Gastroesophageal sphincter (tissue), 3 donors: ENCODE data around the gene UMAD1.

ENCODE experiments used
- EP300 ChIP-seq: sonication (generic); formaldehyde crosslinking; IDR thresholded peaks from one replicate; pipeline ENCODE4 v1.6.1; 2017; ENCODE audit warnings: antibody characterized with exemption, mild to moderate bottlenecking
- POLR2A ChIP-seq, 2 donors: fragments of 450-650 bp; IDR thresholded peaks; one replicate each; pipeline ENCODE4 v1.6.1; 2017; ENCODE audit warnings: antibody characterized with exemption in 2 of 2, mild to moderate bottlenecking in 2 of 2, moderate library complexity in 1 of 2
- POLR2AphosphoS5 ChIP-seq: sonication (generic); formaldehyde crosslinking; IDR thresholded peaks from one replicate; pipeline ENCODE4 v1.6.1; 2017; ENCODE audit warnings: antibody characterized with exemption
- TF ChIP-seq, protein P1 (sequence below), 4 experiments: fragments of 200-600 bp in 2 of 4; fragments of 450-650 bp in 2 of 4; sonication (generic) in 1 of 4; IDR thresholded peaks; one replicate each; pipeline ENCODE4 v1.5.1; 2017 to 2019; ENCODE audit warnings: antibody characterized with exemption in 4 of 4, mild to moderate bottlenecking in 2 of 4, moderate library complexity in 2 of 4

DNA sequence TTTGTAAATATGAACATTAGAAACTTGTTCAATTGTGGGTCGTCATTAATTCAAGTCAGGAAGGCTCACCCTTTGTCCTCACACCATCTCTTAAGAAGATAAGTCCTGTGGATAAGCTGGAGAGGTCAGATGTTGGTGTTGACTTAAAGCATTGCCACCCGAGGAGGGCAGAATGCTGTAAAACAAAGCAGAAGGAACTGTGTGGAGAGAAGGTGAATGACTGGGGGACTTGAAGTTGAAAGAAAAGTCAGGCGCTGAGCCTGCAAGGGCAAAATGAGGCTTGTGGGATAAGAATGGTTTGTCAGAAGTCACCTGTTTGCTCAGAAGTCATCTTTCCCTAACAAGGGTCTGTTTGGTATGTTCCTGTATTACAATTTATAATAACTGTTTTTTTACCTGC is 68.7 kb downstream of the UMAD1 start:
- TF ChIP-seq, protein P1, sequence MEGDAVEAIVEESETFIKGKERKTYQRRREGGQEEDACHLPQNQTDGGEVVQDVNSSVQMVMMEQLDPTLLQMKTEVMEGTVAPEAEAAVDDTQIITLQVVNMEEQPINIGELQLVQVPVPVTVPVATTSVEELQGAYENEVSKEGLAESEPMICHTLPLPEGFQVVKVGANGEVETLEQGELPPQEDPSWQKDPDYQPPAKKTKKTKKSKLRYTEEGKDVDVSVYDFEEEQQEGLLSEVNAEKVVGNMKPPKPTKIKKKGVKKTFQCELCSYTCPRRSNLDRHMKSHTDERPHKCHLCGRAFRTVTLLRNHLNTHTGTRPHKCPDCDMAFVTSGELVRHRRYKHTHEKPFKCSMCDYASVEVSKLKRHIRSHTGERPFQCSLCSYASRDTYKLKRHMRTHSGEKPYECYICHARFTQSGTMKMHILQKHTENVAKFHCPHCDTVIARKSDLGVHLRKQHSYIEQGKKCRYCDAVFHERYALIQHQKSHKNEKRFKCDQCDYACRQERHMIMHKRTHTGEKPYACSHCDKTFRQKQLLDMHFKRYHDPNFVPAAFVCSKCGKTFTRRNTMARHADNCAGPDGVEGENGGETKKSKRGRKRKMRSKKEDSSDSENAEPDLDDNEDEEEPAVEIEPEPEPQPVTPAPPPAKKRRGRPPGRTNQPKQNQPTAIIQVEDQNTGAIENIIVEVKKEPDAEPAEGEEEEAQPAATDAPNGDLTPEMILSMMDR (IDR thresholded peaks at IDR 0.05) = no peak
- no peak for TF ChIP-seq POLR2A (IDR thresholded peaks at IDR 0.05)
- TF ChIP-seq EP300 = no peak
- no peak for TF ChIP-seq POLR2AphosphoS5
